UCSD-AML1 (cell line): ENCODE data around the gene CREB3L4.

Experiments
- DNase-seq: peaks from one replicate; lab custom pipeline; 2025; ENCODE audit not compliant: unreplicated experiment; lab: John Stamatoyannopoulos, UW

The CREB3L4 gene, protein sequence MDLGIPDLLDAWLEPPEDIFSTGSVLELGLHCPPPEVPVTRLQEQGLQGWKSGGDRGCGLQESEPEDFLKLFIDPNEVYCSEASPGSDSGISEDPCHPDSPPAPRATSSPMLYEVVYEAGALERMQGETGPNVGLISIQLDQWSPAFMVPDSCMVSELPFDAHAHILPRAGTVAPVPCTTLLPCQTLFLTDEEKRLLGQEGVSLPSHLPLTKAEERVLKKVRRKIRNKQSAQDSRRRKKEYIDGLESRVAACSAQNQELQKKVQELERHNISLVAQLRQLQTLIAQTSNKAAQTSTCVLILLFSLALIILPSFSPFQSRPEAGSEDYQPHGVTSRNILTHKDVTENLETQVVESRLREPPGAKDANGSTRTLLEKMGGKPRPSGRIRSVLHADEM

DNA sequence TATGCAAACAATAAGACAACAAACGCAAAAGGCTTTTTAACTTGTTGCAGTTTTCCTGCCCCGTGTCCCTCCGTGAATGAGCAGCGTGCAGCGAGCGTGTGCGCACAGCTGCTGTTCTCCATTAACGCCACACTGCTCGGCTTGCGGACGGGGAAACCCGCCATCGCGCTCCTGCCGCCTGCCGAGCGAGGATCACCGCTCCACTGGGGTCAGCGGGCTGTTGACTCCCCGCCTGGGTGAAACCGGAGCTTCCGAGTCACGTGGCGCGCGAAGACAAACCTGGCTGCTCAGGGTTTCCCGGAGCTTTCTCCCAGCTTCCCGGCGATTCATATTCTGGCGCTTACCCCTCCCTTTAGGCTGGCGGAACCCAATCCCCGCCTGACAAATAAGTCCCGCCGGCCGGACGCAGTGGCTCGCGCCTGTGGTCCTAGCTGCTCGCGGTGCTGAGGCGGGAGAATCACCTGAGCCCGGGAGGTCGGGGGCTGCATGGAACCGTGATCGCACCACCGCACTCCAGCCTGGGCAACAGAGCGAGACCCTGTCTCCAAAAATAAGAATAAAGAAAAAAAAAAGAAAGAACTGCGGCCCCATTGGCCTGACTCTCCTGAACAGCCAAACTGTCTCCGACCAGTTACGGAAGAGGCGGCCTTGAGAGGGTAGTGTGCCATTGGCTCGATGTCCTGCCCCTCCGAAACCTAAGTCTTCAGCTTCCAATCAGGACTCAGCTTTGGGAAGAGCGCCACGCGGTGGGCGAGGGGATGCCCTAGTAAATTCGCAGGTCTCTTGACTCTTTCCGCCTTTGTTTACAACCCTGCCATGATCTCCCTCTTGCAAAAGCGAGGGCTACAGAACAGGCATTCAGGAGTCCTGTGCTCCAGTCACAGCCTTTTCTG lies at the start of gene CREB3L4:
Gene CREB3L4, plus strand, starts transcription at position 796 of the 893 bp plus-strand sequence. CDS start 624 bp downstream, outside the sequence.
- DNase-seq: peak; percentile 90

DNA sequence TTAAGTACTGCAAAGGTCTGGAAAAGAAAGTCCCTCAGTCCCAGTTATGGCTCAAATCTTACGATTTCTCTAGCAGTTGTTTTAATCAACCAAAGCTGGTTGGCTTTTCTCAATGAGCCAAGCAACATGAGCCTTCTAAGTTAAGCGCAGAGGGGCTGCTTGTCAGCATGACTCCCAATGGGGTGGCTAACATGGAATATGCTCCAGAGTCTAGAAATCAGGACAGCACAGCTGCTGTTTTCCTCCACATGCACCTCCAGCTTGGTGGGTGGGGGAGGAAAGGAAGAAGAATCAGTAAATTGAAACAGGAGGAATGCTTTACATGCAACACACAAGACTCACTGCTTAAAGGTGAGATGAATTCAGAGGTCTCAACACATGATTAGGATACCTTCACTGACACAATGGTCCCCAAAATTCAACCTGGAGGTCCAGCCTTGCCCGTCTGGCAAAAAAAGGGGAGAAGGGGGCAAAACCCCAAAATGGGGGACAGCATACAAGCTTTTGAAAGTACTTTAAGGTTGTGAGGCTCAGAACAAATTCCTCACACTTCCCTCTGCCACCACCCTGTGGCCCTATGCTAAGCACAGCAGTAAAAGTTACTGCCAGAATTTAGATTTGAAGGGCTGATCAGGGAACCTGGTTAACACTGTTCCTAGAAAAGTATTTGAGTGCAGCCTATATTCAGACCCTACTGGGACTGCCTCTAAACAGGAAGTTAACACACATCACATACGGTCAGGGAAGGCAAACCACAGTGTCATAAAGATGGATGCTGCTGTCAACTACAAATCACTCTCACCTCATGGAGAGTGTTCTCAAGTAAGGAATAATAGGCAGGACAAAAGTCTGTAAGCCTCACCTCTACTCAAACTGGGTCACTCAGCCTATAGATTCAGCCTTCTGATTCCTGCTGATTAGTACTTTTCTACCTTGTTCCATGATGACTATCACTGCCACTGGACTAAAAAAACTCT lies 47.5 kb upstream of the CREB3L4 start:
- DNase-seq: peak; percentile 45

DNA sequence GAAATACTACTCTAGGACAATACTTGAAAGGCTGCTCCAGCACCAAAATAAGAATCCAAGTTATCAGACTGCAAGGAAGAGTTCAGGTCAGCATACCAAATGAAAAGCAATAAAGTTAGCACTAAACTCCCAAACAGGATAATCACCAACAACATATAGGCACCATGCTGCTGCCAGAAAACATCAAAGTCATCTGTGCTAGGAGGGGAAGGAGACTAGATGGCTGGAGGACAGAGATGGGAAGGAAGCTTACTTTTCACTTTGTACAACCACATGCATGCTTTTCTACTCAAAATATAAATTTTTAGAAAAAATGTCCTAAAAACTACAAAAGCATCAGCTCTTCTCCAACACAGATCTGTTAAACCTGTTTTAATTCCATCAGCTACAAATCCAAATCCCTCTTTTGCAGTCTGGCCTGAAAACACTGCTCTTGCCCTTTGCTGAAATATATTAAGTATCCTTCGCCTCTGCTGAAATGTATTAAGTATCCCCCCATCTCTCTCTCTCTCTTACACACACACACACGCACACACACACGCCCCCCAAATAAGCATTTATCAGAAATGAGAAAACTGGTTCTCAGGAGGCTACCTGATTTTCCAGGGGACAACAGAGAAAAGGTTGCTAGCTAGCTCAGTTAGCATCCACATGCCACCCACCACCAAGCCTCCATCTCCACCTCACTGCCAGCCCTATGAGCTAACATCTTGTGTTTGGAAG lies 46.5 kb upstream of the CREB3L4 start:
- no peak for DNase-seq

DNA sequence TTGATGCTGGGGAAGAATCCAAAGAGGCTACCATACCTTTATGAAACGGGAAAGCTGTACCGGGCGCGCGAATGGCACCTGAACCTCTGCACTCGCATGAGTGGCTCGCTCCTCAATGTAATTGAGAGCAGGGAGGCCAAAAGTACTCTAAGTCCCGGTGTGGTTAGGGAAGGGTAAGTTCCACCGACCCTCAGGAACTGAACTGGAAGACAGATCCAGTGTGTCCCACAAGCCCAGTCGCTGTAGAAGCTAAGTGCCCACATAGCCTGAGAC lies 46.0 kb upstream of the CREB3L4 start:
- peak; percentile 56 for DNase-seq

DNA sequence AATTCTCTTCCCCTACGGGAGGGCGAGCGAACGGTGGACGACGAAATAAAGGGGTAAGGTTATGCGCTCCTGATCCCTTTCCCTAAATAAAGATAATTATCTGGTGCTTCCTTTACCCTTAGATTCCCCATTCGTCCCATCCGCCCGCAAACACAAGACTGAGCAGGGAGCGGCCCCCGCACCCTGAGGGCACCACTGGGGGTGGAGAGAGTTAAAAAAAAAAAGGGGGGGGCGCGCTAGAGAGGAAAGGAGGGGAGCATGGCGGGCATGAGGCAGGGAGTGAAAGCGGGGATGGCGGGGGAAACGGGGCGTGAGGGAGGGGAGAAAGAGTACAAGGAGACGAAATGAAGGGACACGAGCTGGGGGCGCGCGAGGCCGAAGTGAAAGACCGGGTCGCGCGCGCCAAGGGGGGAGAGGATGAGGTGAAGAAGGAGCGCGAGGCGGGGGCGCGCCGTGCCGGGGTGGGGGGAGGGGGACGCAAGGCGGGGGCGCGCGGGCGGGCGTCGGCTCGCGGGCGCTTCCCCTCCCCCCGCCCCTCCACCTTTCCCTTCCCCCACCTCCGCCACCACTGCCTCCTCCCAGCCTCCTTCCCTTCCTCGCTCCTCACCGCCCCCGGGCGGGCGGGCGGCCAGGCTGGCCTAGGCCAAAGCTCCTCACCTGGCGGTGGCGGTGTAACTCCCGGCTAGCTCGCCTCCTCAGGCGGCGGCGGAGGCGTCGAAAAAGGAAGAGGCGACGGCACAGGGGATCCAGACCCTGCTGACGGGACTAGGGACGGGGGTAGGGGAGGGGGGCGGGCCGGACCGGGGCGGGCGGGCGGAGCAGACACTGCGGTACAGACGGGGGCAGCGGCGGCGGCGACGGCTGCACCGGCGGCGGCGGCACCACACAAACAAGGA lies 45.4 kb upstream of the CREB3L4 start:
- DNase-seq: peak; percentile 86

DNA sequence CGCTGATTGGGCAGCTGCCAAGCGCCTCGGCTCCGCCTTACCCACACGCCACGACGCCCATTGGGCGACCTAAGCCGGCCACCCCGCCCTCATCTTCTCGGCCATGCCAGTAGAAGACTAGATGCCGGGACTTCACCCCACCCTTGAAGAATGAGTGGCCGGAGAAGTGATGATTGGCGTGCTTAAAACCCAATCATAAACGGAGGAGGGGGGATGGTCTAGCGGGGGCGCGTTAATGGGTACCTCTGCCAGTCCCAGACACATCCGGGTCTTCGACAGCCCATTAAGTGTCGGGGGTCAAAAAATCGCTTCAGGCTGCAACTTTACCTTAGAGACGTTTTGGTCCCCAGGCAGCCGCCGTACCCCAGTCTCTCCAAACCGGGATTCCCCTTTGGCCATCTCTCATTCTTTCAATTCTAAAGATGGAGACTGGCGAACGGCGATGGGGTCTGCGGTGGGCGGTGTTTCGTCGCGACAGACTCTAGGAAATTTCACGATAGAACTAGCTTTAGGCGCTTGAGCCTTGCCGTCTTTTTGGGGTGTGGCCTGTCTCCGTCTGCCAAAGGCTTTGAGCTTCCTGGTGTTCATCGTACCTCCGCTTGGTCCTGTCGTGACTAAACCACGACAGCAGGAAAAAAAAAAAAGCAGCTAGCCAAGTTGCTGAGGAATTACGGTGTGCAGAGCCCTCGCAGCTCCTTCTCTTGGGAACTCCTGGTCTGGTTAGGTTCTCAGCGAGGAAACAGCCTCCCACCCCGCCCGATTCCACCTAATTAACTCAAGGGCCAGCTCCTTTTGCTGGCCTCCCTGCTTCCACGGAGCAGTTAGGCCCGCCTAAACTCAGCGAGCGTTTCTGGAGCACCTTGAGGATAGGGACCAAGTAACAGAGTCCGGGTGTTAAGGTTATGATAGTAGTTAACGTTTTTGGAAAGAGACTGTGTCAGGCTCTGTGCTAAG lies 44.5 kb upstream of the CREB3L4 start, which contains the start of gene GATAD2B:
Gene GATAD2B, minus strand, starts transcription at position 1 of the 954 bp plus-strand sequence. CDS start 94,625 bp downstream, outside the sequence.
- DNase-seq: peak; percentile 98

DNA sequence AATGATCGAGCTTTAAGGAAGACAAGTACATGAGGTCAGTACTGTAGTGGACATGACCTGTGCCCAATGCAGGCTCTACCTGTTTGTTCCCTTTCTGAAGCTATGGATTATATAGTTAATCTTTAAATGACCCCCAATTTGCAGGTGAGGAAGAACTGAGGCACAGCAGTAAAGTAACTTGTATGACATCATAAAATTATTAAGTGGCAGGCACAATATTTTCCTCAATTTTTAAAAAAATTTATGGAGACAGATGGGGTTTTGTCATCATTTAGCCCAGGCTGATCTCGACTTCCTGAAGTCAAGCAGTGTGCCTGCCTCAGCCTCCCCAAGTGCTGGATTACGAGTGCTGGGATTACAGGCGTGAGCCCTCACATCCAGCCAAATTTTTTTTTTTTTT lies 41.3 kb upstream of the CREB3L4 start:
- no peak for DNase-seq

DNA sequence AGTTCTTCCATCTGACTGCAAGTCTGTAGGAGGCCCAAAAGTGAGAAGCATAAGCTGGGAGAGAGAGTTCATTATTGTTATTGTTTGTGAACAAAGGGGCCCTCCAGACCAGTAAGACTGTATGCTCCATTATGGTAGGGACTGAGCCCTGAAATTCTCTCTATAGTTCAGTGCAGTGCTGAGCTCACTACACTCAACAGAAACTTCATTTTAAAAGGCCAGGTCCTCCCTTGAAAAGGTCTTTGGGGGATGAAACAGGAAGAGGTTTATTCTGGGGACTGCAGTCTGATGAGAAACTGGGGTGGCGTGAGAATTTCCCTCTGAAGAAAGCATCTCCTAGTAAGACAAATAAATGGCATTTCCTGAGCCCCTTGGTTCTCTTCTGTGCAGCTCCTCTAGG lies 39.5 kb upstream of the CREB3L4 start:
- DNase-seq: no peak

DNA sequence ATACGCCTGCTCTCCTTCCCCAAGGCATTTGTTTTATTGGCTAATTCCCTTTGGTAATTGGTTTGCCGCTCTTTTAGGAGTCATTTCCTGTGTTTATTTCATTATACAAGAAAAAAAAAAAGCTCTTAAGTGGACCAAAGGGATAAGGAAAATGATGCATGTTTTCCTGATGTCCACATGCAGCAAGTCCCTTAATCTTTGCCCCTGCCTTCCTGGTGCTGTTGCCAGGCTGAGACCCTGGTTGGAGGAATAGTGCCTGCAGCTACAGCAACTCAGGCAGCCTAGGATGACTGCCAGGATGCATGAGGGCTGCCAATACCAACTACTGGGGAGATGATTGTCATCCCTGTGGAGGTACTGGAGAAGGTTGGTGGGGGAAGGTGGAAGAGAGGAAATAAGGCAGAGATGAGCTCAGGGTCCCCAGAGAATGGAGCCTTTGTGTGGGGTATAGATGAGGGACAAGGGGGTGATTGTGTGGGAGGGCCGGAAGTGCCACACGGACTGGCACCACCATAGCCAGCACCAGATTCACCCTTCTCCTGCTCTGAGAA lies 38.8 kb upstream of the CREB3L4 start:
- no peak for DNase-seq

DNA sequence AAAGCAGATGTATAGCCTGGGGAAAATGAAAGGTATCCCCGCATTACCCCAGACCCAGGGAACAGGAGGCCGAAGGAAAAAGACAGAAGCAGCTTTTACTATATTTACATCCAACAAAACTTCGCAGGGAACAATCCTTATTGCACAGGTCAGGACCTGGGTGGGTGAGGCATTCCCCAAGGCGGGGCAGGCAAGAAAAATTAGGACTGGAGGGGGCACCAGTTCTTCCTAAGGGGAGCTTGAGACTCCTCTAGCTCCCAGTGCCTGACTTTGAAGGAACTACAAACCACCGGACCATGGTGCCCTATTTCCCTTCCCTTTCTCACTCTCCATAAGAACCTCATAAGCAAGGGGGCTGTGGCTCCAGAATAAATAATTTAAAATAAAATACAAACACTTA lies 38.3 kb upstream of the CREB3L4 start:
- DNase-seq: no peak

DNA sequence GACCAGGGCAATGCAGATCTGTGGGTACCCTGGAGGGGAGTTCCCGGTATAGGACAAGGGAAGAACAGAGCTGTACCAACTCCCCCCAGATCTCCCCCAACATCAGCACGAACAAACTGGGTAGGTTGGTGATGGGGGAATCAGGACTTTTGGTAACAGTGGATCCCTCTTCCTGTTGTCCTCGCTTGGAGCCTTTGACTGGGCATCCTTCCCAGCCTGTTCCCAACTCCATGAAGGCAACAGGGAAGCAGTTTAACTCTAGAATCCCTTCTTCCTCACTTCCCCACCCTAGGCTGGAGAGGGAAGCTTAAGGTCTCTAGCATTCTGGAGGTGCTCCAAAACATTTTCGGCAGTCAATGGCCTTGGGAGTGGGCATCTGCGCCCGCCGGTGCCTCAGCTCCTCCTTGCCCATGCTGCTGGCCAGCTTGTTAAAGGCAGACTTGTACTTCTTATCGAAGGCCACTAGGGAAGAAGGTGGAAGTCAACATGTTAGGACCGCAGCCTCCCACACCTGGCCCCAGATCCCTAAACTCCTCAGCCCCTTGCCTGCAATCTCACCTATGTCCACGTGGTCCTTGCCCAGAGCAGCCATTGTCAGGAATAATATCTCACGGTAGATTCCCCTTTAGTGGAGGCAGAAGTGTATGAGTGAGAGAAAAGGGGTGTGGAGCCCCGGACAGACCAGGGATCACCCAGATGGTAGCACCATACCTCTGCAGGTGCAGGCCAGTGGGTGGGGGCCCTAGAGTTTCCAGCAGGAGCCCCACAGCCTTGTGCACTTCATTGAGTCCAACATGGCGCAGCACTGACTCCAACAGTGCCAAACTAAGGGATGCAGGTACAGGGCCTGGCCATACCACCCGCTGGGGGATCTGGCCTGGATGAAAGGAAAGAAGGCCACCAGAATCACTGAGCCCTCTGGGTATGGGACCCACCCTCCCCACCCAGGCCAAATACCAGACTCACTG lies 37.4 kb upstream of the CREB3L4 start:
- DNase-seq: no peak

DNA sequence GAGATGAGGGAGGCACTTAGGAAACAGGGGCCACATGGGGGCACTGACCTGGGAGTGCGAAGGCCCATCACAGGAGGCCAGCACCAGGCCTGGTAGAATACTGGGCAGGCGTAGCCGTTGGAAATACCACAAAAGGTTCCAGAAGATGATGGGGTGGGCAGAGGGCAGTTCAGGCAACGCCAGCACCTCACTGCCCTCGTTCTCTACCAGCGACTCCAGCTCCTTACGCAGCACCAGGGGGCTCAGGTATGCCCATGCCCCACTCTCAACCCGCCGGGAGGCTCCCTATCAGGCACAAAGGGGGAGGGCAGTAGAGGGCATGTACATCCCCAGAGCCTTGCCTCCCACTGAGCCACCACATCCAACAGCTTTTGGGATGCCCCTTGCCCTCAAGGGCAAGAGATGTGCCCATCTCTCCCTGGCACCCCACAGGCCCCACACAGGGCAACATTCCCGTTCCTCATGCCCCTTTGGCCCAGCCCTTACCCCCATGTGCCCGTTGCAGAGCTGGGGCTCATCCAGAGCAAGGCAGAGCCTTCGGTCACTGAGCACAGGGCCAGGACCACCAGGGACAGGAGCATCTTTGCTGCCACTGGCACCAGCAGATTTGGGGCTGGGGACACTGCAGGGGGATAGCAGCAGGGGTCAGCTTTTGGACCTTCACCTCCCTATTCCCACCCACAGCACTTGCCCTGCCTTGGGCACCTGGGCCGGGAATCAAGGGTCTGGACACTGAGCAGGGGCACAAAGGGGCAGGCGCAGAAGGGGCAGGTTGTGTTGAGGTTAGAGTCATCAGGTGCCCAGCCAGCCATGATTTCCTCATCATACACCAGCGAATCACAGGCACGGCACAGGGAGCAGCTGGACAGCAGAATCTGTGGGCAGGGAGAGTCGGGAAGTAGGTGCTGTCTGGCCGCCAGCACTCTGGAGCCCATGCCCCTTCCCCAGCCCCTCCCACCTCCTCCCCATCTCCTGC lies 35.3 kb upstream of the CREB3L4 start:
- no peak for DNase-seq

DNA sequence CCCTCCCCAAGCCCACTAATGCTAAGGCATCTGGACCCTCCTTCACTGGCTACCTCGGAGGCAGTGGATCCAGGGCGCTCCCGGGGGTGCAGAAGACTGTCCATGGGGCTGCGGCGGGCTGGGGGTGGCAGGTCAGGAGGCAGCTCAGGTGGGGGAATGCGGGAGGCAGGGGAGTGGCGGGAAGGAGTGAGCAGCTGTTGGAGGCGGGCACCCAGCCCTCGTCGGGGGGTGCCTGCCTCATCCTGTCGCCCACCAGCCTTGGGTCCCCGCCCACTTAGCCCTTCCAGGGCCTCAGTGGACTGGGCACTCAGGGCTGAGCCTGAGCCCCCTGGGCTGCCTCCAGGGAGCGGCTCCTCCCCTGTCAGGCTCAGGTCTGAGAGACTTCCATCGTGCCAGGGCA lies 34.3 kb upstream of the CREB3L4 start:
- no peak for DNase-seq

DNA sequence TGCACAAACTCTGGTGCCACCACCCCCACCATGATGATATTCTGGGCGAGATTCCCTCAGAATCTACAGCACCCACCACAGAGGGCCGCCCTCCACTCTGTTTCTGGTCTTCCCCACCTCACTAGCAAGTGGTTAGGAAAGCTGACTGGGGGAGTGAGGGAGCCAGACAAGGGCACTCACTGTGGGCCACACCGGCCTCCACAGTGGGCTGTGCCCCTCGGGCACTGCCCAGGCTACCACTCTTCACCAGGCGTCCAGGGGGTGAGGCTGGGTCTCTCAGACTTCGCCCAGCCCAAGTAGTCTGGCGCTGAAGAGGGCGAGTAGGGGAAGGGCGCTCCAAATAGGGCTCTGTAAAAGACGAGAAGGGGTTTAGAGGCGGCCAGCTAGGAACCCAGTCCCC lies 33.7 kb upstream of the CREB3L4 start:
- no peak for DNase-seq

DNA sequence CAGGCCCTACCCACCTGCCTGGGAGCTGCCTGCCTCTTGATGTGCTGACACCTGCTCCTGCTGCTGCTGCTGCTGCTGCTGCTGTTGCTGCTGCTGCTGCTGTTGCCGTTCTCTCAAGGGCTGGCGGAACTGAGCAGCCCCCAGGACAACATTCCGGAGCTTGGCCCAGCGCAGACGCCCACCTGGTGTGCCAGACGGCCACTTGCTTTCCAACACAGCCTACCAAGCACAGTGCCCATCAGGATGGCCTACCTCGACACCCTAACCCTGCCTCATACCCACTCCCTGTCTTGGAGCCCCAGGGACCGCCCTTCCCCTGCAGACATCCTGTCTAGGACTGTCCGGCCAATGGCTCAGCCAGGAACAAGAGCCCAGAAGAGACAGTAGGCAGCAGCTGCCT lies 33.0 kb upstream of the CREB3L4 start:
- no peak for DNase-seq
